ENCODE data around the gene TCEAL1. TPM values are rescaled to one million over a fixed set of nuclear protein-coding genes. Genes with fewer than 3 reads are reported as not detected.

TCEAL1 gene
- polyA plus RNA-seq, 1 experiment: 30.9 TPM

DNA sequence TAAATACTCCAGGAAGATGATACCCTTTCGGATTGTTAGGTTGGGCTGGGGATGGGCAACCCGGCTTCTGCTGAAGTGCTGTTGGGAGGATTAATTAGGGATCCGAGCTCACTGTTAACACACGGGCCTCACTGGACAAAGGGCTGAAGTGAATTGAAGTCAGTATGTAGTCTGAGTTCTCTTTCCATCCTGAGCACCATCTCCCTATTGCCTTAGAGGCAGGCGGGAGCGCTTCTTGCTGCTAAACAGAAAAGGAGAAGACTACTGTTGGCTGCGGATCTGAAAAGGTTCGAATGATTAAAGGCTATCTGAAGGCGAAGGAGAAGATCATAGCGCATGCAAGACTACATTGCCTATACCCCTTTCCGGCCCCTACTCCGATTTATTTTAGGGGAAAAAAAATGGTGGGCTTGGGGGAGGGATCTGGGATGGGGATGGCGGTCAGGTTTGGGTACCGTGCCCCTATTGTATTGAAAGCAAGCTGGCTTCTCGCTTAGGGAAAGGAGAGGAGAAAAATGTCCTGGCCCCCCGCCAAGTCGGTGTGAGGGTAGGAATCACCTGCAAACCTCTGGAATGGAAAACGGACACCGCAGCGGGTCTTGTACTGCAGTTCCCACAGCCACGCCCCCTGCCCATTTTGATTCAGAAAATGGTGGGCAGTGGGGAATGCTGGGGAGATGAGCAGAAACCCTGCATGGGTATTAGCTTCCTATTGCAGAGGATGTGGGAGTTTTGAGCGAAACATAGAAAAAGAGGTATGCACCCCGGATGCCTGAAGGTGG lies 35.4 kb downstream of the TCEAL1 start:
- DNase-seq (ENCODE audit: low read depth): no peak
- ChIA-PET CTCF (interaction anchor here (1.4 kb wide), 1 partner anchor 34 kb away, joined by 3 read pairs; no protein-coding TSS in a partner anchor), POLR2A (no interaction called here)
- H3K4me3 ChIP-seq (ENCODE audit: low read depth, low read length): no peak overlapping the region
- no peaks in the 10 kb centered on the region for H3K36me3 ChIP-seq (ENCODE audit: control insufficient read depth, insufficient read depth, low read length)
- TF ChIP-seq, protein P1, sequence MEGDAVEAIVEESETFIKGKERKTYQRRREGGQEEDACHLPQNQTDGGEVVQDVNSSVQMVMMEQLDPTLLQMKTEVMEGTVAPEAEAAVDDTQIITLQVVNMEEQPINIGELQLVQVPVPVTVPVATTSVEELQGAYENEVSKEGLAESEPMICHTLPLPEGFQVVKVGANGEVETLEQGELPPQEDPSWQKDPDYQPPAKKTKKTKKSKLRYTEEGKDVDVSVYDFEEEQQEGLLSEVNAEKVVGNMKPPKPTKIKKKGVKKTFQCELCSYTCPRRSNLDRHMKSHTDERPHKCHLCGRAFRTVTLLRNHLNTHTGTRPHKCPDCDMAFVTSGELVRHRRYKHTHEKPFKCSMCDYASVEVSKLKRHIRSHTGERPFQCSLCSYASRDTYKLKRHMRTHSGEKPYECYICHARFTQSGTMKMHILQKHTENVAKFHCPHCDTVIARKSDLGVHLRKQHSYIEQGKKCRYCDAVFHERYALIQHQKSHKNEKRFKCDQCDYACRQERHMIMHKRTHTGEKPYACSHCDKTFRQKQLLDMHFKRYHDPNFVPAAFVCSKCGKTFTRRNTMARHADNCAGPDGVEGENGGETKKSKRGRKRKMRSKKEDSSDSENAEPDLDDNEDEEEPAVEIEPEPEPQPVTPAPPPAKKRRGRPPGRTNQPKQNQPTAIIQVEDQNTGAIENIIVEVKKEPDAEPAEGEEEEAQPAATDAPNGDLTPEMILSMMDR (IDR thresholded peaks at IDR 0.05; ENCODE audit: insufficient read depth, low read depth, low read length): no peak
- no peaks in the 10 kb centered on the region for H3K27me3 ChIP-seq (ENCODE audit: control insufficient read depth, insufficient read depth, low read length)

DNA sequence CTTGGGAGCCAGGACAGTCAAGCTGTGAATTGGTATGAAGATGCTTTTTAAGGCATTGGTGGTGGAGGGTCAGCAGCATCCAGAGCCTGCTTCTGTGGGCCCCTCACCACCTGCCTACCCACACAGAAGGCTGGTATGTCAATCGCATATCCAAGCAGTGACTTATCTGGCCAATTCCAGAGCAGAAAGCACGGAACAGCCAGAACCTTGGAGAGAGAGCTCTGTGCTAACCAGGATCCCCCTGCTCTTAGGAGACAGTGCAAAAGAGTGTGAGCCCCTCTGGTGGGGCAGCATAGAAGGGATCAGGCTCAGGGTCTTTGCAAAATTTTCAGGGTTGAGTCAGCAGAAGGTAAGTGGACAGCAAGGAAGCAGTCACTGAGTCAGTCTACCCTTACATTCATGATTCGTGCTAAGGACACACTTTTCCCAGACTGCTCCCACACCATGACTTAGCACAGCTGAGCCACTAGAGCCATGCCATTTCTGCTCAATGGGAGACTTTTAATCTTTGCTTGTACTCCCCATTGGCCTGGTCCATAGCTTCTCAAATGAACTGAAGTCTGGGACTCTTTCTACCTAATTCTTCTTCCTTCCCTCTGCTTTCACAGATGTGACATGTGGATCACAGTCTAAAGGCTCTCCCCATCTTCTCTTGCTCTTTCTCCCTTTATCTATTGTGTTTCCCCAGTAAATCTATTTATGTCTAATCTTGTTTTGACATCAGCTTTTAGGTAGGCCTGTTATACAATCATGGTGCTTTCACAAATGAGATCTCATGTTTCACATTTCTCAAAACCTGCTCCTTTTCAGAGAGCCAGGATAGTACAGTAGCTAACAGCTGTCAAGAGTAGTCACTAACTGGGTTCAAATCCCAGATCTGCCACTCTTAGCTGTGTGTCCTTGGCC lies 37.7 kb downstream of the TCEAL1 start:
- Histone ChIP-seq H3K4me3 (ENCODE audit: low read depth, low read length) (no peak overlapping the region), H3K36me3 (ENCODE audit: control insufficient read depth, insufficient read depth, low read length) (no peaks in the 10 kb centered on the region), H3K27me3 (ENCODE audit: control insufficient read depth, insufficient read depth, low read length) (no peaks in the 10 kb centered on the region)
- ChIA-PET POLR2A (interaction anchor here (0.8 kb wide), 1 partner anchor 12 kb away, joined by 10 read pairs; no protein-coding TSS in a partner anchor), CTCF (no interaction called here)
- DNase-seq (ENCODE audit: low read depth): no peak
- TF ChIP-seq, protein P1 (IDR thresholded peaks at IDR 0.05; ENCODE audit: insufficient read depth, low read depth, low read length): no peak

DNA sequence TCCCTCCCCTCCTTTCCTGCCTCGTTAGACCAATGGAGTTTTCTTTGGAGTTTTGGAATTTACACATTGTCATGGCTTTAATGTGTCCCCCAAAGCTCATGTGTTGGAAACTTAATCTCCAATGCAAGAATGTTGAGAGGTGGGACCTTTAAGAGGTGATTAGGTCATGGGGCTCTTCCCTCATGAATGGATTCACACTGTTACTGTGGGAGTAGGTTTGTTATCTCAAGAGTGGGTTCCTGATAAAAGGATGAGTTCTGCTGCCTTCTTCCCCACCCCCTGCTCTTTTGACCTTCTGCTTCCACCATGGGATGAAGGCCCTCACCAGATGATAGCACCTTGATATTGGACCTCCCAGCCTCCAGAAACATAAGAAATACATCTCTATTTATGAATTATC lies 41.0 kb downstream of the TCEAL1 start:
- TF ChIP-seq, protein P1 (IDR thresholded peaks at IDR 0.05; ENCODE audit: insufficient read depth, low read depth, low read length): no peak
- ChIA-PET POLR2A (no interaction called here), CTCF (no interaction called here)
- DNase-seq (ENCODE audit: low read depth): no peak
- no peaks in the 10 kb centered on the region for H3K27me3 ChIP-seq (ENCODE audit: control insufficient read depth, insufficient read depth, low read length)
- no peak overlapping the region for H3K4me3 ChIP-seq (ENCODE audit: low read depth, low read length)
- H3K36me3 ChIP-seq (ENCODE audit: control insufficient read depth, insufficient read depth, low read length): no peaks in the 10 kb centered on the region

- Histone ChIP-seq H3K36me3 (ENCODE audit: control insufficient read depth, insufficient read depth, low read length) (no peaks in the 10 kb centered on the region; the same call in 1 of the 2 replicates), H3K27me3 (ENCODE audit: control insufficient read depth, insufficient read depth, low read length) (no peaks in the 10 kb centered on the region), H3K4me3 (ENCODE audit: low read depth, low read length) (no peak overlapping the region)
- TF ChIP-seq, protein P1 (IDR thresholded peaks at IDR 0.05; ENCODE audit: insufficient read depth, low read depth, low read length): no peak
- no peak for DNase-seq (ENCODE audit: low read depth)
- ChIA-PET CTCF (no interaction called here), POLR2A (no interaction called here)
Measured at GRCh38 chrX:103674531-103675454, 46.0 kb downstream of the TCEAL1 start.
